CD8-positive, alpha-beta memory T cell (primary cell): Measurements from ENCODE around the gene OR2B3. TPM values are rescaled to one million over a fixed set of nuclear protein-coding genes. Genes with fewer than 3 reads are reported as not detected.
"Not testable (repeated sequence)": the region's sequence is repeated elsewhere in the genome, so short reads cannot be mapped to it uniquely, and the experiment has no call there.

Experiments
- CTCF ChIA-PET: fragments of 350-600 bp; sonication (Branson Sonifier 250); formaldehyde crosslinking; loops from one replicate; lab custom pipeline; 2021; ENCODE audit warnings: antibody characterized with exemption; lab: Charles Lee
- POLR2A ChIA-PET: fragments of 350-600 bp; sonication (Branson Sonifier 250); formaldehyde crosslinking; loops from one replicate; lab custom pipeline; 2021; ENCODE audit warnings: antibody characterized with exemption; lab: Charles Lee
- DNase-seq, 5 donors: peaks; one replicate each; pipeline versions ENCODE4 v3.0.0 to v3.0.0-alpha.2; 2020 to 2022; ENCODE audit warnings: mixed read lengths in 1 of 5
- H3K27ac ChIP-seq: one replicate; pipeline ENCODE4 v1.7.0; 2013; ENCODE audit warnings: low read depth, mild to moderate bottlenecking, low read length, moderate library complexity
- H3K27me3 ChIP-seq: 2 replicates; pipeline ENCODE4 v1.7.0; 2013; ENCODE audit warnings: low read length, mild to moderate bottlenecking; ENCODE audit not compliant: insufficient read depth, poor library complexity, severe bottlenecking
- H3K36me3 ChIP-seq: 2 replicates; pipeline ENCODE4 v1.7.0; 2013; ENCODE audit warnings: mild to moderate bottlenecking, low read length, moderate library complexity; ENCODE audit not compliant: insufficient read depth
- H3K4me1 ChIP-seq: 2 replicates; pipeline ENCODE4 v1.7.0; 2013; ENCODE audit warnings: mild to moderate bottlenecking, low read length, moderate library complexity; ENCODE audit not compliant: insufficient read depth
- H3K4me3 ChIP-seq: 2 replicates; pipeline ENCODE4 v1.7.0; 2013; ENCODE audit warnings: mild to moderate bottlenecking, low read length
- H3K9me3 ChIP-seq: 2 replicates; pipeline ENCODE4 v1.7.0; 2013; ENCODE audit warnings: mild to moderate bottlenecking, low read length
- H3K27ac Mint-ChIP-seq, 8 donors: one replicate each; pipeline ENCODE4 v1.8.0; 2020 to 2021; ENCODE audit warnings: mixed read lengths in 8 of 8, mild to moderate bottlenecking in 6 of 8, inconsistent platforms in 3 of 8, moderate library complexity in 3 of 8
- H3K27me3 Mint-ChIP-seq, 2 donors: one replicate each; pipeline ENCODE4 v1.8.0; 2020 to 2021; ENCODE audit warnings: mixed read lengths in 2 of 2, mild to moderate bottlenecking in 1 of 2, moderate library complexity in 1 of 2
- H3K36me3 Mint-ChIP-seq, 3 donors: one replicate each; pipeline ENCODE4 v1.8.0; 2020 to 2021; ENCODE audit warnings: mixed read lengths in 3 of 3, inconsistent platforms in 1 of 3, mild to moderate bottlenecking in 1 of 3
- H3K4me1 Mint-ChIP-seq, 3 donors: one replicate each; pipeline ENCODE4 v1.8.0; 2020 to 2021; ENCODE audit warnings: mixed read lengths in 3 of 3, inconsistent platforms in 1 of 3, mild to moderate bottlenecking in 1 of 3
- H3K4me3 Mint-ChIP-seq, 7 donors: one replicate each; pipeline ENCODE4 v1.8.0; 2020 to 2021; ENCODE audit warnings: mixed read lengths in 7 of 7, mild to moderate bottlenecking in 6 of 7, moderate library complexity in 4 of 7, inconsistent platforms in 2 of 7
- H3K9me3 Mint-ChIP-seq, 5 donors: one replicate each; pipeline ENCODE4 v1.8.0; 2020 to 2022; ENCODE audit warnings: mixed read lengths in 5 of 5, mild to moderate bottlenecking in 3 of 5, moderate library complexity in 2 of 5, inconsistent platforms in 1 of 5
- polyA plus RNA-seq: library from polyadenylated mRNA; unstranded; fragments of 300-500 nt; fragmentation: Illumina TruSeq; gene quantifications from one replicate; pipeline ENCODE4 v1.2.3, GENCODE V29; 2021
- total RNA-seq, 2 experiments: library from RNA; stranded (reverse); gene quantifications; one replicate each; pipeline ENCODE4 v1.2.3, GENCODE V29; 2021

OR2B3 gene
- total RNA-seq (not detected), polyA plus RNA-seq (not detected)

- H3K36me3 ChIP-seq = no peaks in the 10 kb centered on the region
- H3K27ac ChIP-seq = no peak within 1 kb of the TSS
- H3K4me3 Mint-ChIP-seq = no peak within 1 kb of the TSS
- no peak within 1 kb of the TSS for H3K27ac Mint-ChIP-seq
- H3K4me1 Mint-ChIP-seq = no peaks in the 10 kb centered on the region
- H3K4me1 ChIP-seq = no peaks in the 10 kb centered on the region
- no peak for DNase-seq
- H3K9me3 Mint-ChIP-seq = peaks cover 0 to 2% (median 0%) of the 10 kb centered on the region in 5 donors
- H3K9me3 ChIP-seq = no peaks in the 10 kb centered on the region
- CTCF ChIA-PET = no interaction called here
- H3K4me3 ChIP-seq = no peak within 1 kb of the TSS
- POLR2A ChIA-PET = no interaction called here
- no peaks in the 10 kb centered on the region for H3K27me3 ChIP-seq
- H3K36me3 Mint-ChIP-seq = peaks cover 0 to 2% (median 0%) of the 10 kb centered on the region in 3 donors
- H3K27me3 Mint-ChIP-seq = peaks cover 10 to 48% of the 10 kb centered on the region in 2 donors
These were observed at the start of gene OR2B3 for GRCh38 chr6:29087213-29087612. TSS of gene OR2B3 (minus strand) at chr6:29087313. CDS start at chr6:29087248, 65 bp downstream.

- Histone ChIP-seq H3K9me3 (no peaks in the 10 kb centered on the region), H3K4me3 (no peak overlapping the region), H3K27ac (no peak overlapping the region), H3K27me3 (no peaks in the 10 kb centered on the region), H3K36me3 (no peaks in the 10 kb centered on the region), H3K4me1 (no peaks in the 10 kb centered on the region)
- ChIA-PET POLR2A (no interaction called here), CTCF (no interaction called here)
- Mint-ChIP-seq H3K36me3 (no peaks in the 10 kb centered on the region), H3K27me3 (peaks cover 15 to 46% of the 10 kb centered on the region in 2 donors), H3K4me1 (no peaks in the 10 kb centered on the region), H3K9me3 (no peaks in the 10 kb centered on the region), H3K4me3 (no peak overlapping the region), H3K27ac (no peak overlapping the region)
- DNase-seq = no peak
These were observed 44.6 kb upstream of the OR2B3 start for GRCh38 chr6:29131691-29132090.

GRCh38 chr6:29130644-29131043 is 43.5 kb upstream of the OR2B3 start:
- no peak overlapping the region for H3K27ac ChIP-seq
- ChIA-PET CTCF (no interaction called here), POLR2A (no interaction called here)
- H3K9me3 ChIP-seq = no peaks in the 10 kb centered on the region
- no peak overlapping the region for H3K4me3 ChIP-seq
- no peaks in the 10 kb centered on the region for H3K4me1 ChIP-seq
- no peak for DNase-seq
- H3K27me3 ChIP-seq = no peaks in the 10 kb centered on the region
- Mint-ChIP-seq H3K27ac (no peak overlapping the region), H3K9me3 (no peaks in the 10 kb centered on the region), H3K4me3 (no peak overlapping the region), H3K36me3 (no peaks in the 10 kb centered on the region), H3K27me3 (peaks cover 20 to 46% of the 10 kb centered on the region in 2 donors), H3K4me1 (no peaks in the 10 kb centered on the region)
- no peaks in the 10 kb centered on the region for H3K36me3 ChIP-seq

- Histone ChIP-seq H3K4me3 (no peak overlapping the region), H3K27ac (no peak overlapping the region), H3K36me3 (no peaks in the 10 kb centered on the region), H3K9me3 (no peaks in the 10 kb centered on the region), H3K4me1 (no peaks in the 10 kb centered on the region), H3K27me3 (no peaks in the 10 kb centered on the region)
- CTCF ChIA-PET = no interaction called here
- DNase-seq = no peak
- H3K9me3 Mint-ChIP-seq = no peaks in the 10 kb centered on the region
- POLR2A ChIA-PET = no interaction called here
- H3K4me3 Mint-ChIP-seq = no peak overlapping the region
- H3K27ac Mint-ChIP-seq = no peak overlapping the region
- peaks cover 18 to 42% of the 10 kb centered on the region in 2 donors for H3K27me3 Mint-ChIP-seq
- H3K4me1 Mint-ChIP-seq = no peaks in the 10 kb centered on the region
- H3K36me3 Mint-ChIP-seq = no peaks in the 10 kb centered on the region
These were observed 42.4 kb upstream of the OR2B3 start for GRCh38 chr6:29129326-29130012.

GRCh38 chr6:29114964-29115363 is 27.9 kb upstream of the OR2B3 start:
- DNase-seq, POLR2A ChIA-PET, H3K9me3 ChIP-seq, H3K27me3 ChIP-seq, H3K4me1 Mint-ChIP-seq, H3K27ac ChIP-seq, H3K4me3 Mint-ChIP-seq, H3K9me3 Mint-ChIP-seq, H3K27ac Mint-ChIP-seq, H3K4me3 ChIP-seq, H3K36me3 ChIP-seq, CTCF ChIA-PET, H3K4me1 ChIP-seq, H3K36me3 Mint-ChIP-seq: not testable (repeated sequence)
- peaks cover 9 to 57% of the 10 kb centered on the region in 2 donors for H3K27me3 Mint-ChIP-seq

- no peaks in the 10 kb centered on the region for H3K4me1 Mint-ChIP-seq
These were observed 25.0 kb upstream of the OR2B3 start for GRCh38 chr6:29112135-29112534.

GRCh38 chr6:29107758-29108157 is 20.6 kb upstream of the OR2B3 start, which contains the start of gene OR2J3:
TSS of gene OR2J3 (plus strand) at chr6:29108058. CDS start at chr6:29111891, 3,833 bp downstream.
- Histone ChIP-seq H3K4me1 (no peaks in the 10 kb centered on the region), H3K27ac (no peak within 1 kb of the TSS), H3K9me3 (no peaks in the 10 kb centered on the region), H3K36me3 (no peaks in the 10 kb centered on the region), H3K27me3 (no peaks in the 10 kb centered on the region), H3K4me3 (no peak within 1 kb of the TSS)
- H3K4me3 Mint-ChIP-seq = no peak within 1 kb of the TSS
- ChIA-PET CTCF (no interaction called here), POLR2A (no interaction called here)
- DNase-seq = no peak
- H3K4me1 Mint-ChIP-seq = no peaks in the 10 kb centered on the region
- H3K36me3 Mint-ChIP-seq = no peaks in the 10 kb centered on the region
- H3K27ac Mint-ChIP-seq = no peak within 1 kb of the TSS
- peaks cover 2 to 57% of the 10 kb centered on the region in 2 donors for H3K27me3 Mint-ChIP-seq
- H3K9me3 Mint-ChIP-seq = no peaks in the 10 kb centered on the region

More at GRCh38 chr6:29112135-29112534, 25.0 kb upstream of the OR2B3 start:
- peak overlapping the region in 1 of 8 donors; percentile 60 for H3K27ac Mint-ChIP-seq
- H3K36me3 Mint-ChIP-seq = no peaks in the 10 kb centered on the region
- no peak overlapping the region for H3K4me3 ChIP-seq
- peaks cover 5 to 41% of the 10 kb centered on the region in 2 donors for H3K27me3 Mint-ChIP-seq
- H3K9me3 ChIP-seq = no peaks in the 10 kb centered on the region
- H3K36me3 ChIP-seq = no peaks in the 10 kb centered on the region
- H3K27ac ChIP-seq = no peak overlapping the region
- no peaks in the 10 kb centered on the region for H3K9me3 Mint-ChIP-seq
- ChIA-PET CTCF (no interaction called here), POLR2A (no interaction called here)
- no peak for DNase-seq
- no peak overlapping the region for H3K4me3 Mint-ChIP-seq
- no peaks in the 10 kb centered on the region for H3K27me3 ChIP-seq
- no peaks in the 10 kb centered on the region for H3K4me1 ChIP-seq

- Mint-ChIP-seq H3K9me3 (peaks cover 0 to 1% (median 0%) of the 10 kb centered on the region in 5 donors), H3K27ac (no peak within 1 kb of the TSS), H3K27me3 (peaks cover 12 to 25% of the 10 kb centered on the region in 2 donors), H3K4me3 (no peak within 1 kb of the TSS), H3K36me3 (no peaks in the 10 kb centered on the region), H3K4me1 (no peaks in the 10 kb centered on the region)
- Histone ChIP-seq H3K4me3 (no peak within 1 kb of the TSS), H3K9me3 (no peaks in the 10 kb centered on the region), H3K27ac (no peak within 1 kb of the TSS), H3K4me1 (no peaks in the 10 kb centered on the region), H3K27me3 (no peaks in the 10 kb centered on the region), H3K36me3 (no peaks in the 10 kb centered on the region)
- POLR2A ChIA-PET = interaction anchor here (0.6 kb wide), 1 partner anchor 1208 kb away, joined by 4 read pairs; no protein-coding TSS in a partner anchor
- CTCF ChIA-PET = no interaction called here
- DNase-seq = no peak
These were observed 12.1 kb upstream of the OR2B3 start, which contains the start of gene OR2J1 for GRCh38 chr6:29099190-29099589. TSS of gene OR2J1 (plus strand) at chr6:29099490. CDS start at chr6:29100943, 1,453 bp downstream.
